Muscle layer of duodenum (tissue), 2 donors: ENCODE measurements around the gene NUTM2D.
"Not testable (repeated sequence)": the region's sequence is repeated elsewhere in the genome, so short reads cannot be mapped to it uniquely, and the experiment has no call there.

Experiments
- H3K27ac ChIP-seq: one replicate; pipeline ENCODE4 v1.7.0; 2013; ENCODE audit warnings: mild to moderate bottlenecking, low read length
- H3K27me3 ChIP-seq: one replicate; pipeline ENCODE4 v1.7.0; 2013; ENCODE audit warnings: low read depth, mild to moderate bottlenecking, control low read depth, low read length
- H3K36me3 ChIP-seq, 2 donors: one replicate each; pipeline ENCODE4 v1.7.0; 2013; ENCODE audit warnings: low read length in 2 of 2, control low read depth in 1 of 2, mild to moderate bottlenecking in 1 of 2; ENCODE audit not compliant: insufficient read depth in 2 of 2, control insufficient read depth in 1 of 2
- H3K4me1 ChIP-seq, 2 donors: one replicate each; pipeline ENCODE4 v1.7.0; 2013; ENCODE audit warnings: low read length in 2 of 2, mild to moderate bottlenecking in 2 of 2, control low read depth in 1 of 2, moderate library complexity in 1 of 2; ENCODE audit not compliant: insufficient read depth in 2 of 2, control insufficient read depth in 1 of 2
- H3K4me3 ChIP-seq, 2 donors: one replicate each; pipeline ENCODE4 v1.7.0; 2013; ENCODE audit warnings: low read length in 2 of 2, low read depth in 1 of 2, mild to moderate bottlenecking in 1 of 2
- H3K9me3 ChIP-seq, 2 donors: one replicate each; pipeline ENCODE4 v1.7.0; 2013; ENCODE audit warnings: low read length in 2 of 2, control low read depth in 1 of 2, mild to moderate bottlenecking in 1 of 2; ENCODE audit not compliant: control insufficient read depth in 1 of 2
- donor health status: healthy.

The NUTM2D gene

GRCh38 chr10:87383149-87383857 lies 25.8 kb downstream of the NUTM2D start:
- not testable (repeated sequence) for H3K27me3 ChIP-seq, H3K27ac ChIP-seq, H3K4me3 ChIP-seq, H3K36me3 ChIP-seq, H3K9me3 ChIP-seq, H3K4me1 ChIP-seq

GRCh38 chr10:87384283-87384682 lies 26.7 kb downstream of the NUTM2D start:
- not testable (repeated sequence) for H3K27ac ChIP-seq, H3K4me3 ChIP-seq, H3K9me3 ChIP-seq, H3K27me3 ChIP-seq, H3K36me3 ChIP-seq, H3K4me1 ChIP-seq

- H3K9me3 ChIP-seq, H3K27me3 ChIP-seq, H3K36me3 ChIP-seq, H3K4me3 ChIP-seq, H3K27ac ChIP-seq, H3K4me1 ChIP-seq: not testable (repeated sequence)
These were observed 28.3 kb downstream of the NUTM2D start for GRCh38 chr10:87385762-87386360.

- not testable (repeated sequence) for H3K27me3 ChIP-seq, H3K4me3 ChIP-seq, H3K4me1 ChIP-seq
These were observed 33.8 kb downstream of the NUTM2D start for GRCh38 chr10:87391360-87391759.

GRCh38 chr10:87396206-87396605 lies 38.7 kb downstream of the NUTM2D start:
- not testable (repeated sequence) for H3K27ac ChIP-seq, H3K36me3 ChIP-seq, H3K4me3 ChIP-seq, H3K9me3 ChIP-seq, H3K27me3 ChIP-seq, H3K4me1 ChIP-seq

More at GRCh38 chr10:87391360-87391759, 33.8 kb downstream of the NUTM2D start:
- H3K27ac ChIP-seq, H3K9me3 ChIP-seq, H3K36me3 ChIP-seq: not testable (repeated sequence)

- not testable (repeated sequence) for H3K9me3 ChIP-seq, H3K4me1 ChIP-seq, H3K4me3 ChIP-seq, H3K36me3 ChIP-seq, H3K27ac ChIP-seq, H3K27me3 ChIP-seq
These were observed 40.9 kb downstream of the NUTM2D start for GRCh38 chr10:87398436-87398835.

- not testable (repeated sequence) for H3K27ac ChIP-seq, H3K36me3 ChIP-seq, H3K9me3 ChIP-seq, H3K27me3 ChIP-seq, H3K4me3 ChIP-seq, H3K4me1 ChIP-seq
These were observed 50.2 kb downstream of the NUTM2D start for GRCh38 chr10:87407516-87408467.

- not testable (repeated sequence) for H3K27me3 ChIP-seq, H3K4me3 ChIP-seq, H3K9me3 ChIP-seq, H3K27ac ChIP-seq, H3K36me3 ChIP-seq, H3K4me1 ChIP-seq
These were observed 56.4 kb downstream of the NUTM2D start for GRCh38 chr10:87413921-87414320.
